Fibroblast of pulmonary artery (primary cell): ENCODE measurements around the gene SLC25A26.

ENCODE experiments used
- DNase-seq: peaks from one replicate; pipeline ENCODE4 v3.0.0-alpha.2; 2010; ENCODE audit warnings: low read depth
- H3K4me3 ChIP-seq: replicated peaks from 2 replicates; pipeline ENCODE4 v1.5.1; 2011; ENCODE audit warnings: low read depth, mild to moderate bottlenecking, control low read depth, low read length, moderate library complexity
- CTCF ChIP-seq: IDR thresholded peaks from 2 replicates; pipeline ENCODE4 v1.5.1; 2011; ENCODE audit warnings: mild to moderate bottlenecking, control low read depth, low read length, inconsistent platforms; ENCODE audit errors: missing control alignments

SLC25A26 gene

GRCh38 chr3:66363148-66363547 is 142.3 kb downstream of the SLC25A26 start:
- TF ChIP-seq CTCF, result no peak
- DNase-seq, result no peak
- no peak overlapping the region for H3K4me3 ChIP-seq

- TF ChIP-seq CTCF, result no peak
- no peak overlapping the region for H3K4me3 ChIP-seq
- DNase-seq, result no peak
Measured at GRCh38 chr3:66365080-66365479, 144.3 kb downstream of the SLC25A26 start.

- H3K4me3 ChIP-seq, result no peak overlapping the region
- DNase-seq, result no peak
- no peak for TF ChIP-seq CTCF
Measured at GRCh38 chr3:66366747-66367146, 145.9 kb downstream of the SLC25A26 start.

GRCh38 chr3:66367979-66368378 is 147.2 kb downstream of the SLC25A26 start:
- no peak for DNase-seq
- no peak overlapping the region for H3K4me3 ChIP-seq
- TF ChIP-seq CTCF, result no peak

GRCh38 chr3:66370179-66370578 is 149.4 kb downstream of the SLC25A26 start:
- no peak for TF ChIP-seq CTCF
- no peak for DNase-seq
- H3K4me3 ChIP-seq, result no peak overlapping the region

GRCh38 chr3:66371432-66371831 is 150.6 kb downstream of the SLC25A26 start:
- no peak for DNase-seq
- TF ChIP-seq CTCF, result no peak
- H3K4me3 ChIP-seq, result no peak overlapping the region

- peak; percentile 12 for DNase-seq
Measured at GRCh38 chr3:66372681-66373350, 152.0 kb downstream of the SLC25A26 start.

More at GRCh38 chr3:66372681-66373350, 152.0 kb downstream of the SLC25A26 start:
- H3K4me3 ChIP-seq, result no peak overlapping the region
- peak; percentile 6 for TF ChIP-seq CTCF
